GM06990 (cell line): ENCODE measurements around the gene SNX13.

Experiments used
- DNase-seq: peaks from one replicate; pipeline ENCODE4 v3.0.0-alpha.2; 2011; ENCODE audit not compliant: insufficient read length; ENCODE audit errors: extremely low read depth
- H3K27me3 ChIP-seq: replicated peaks from 2 replicates; pipeline ENCODE4 v1.6.0; 2011; ENCODE audit warnings: low read length; ENCODE audit not compliant: control insufficient read depth, insufficient read depth
- H3K36me3 ChIP-seq: 2 replicates; pipeline ENCODE4 v1.5.1; 2011; ENCODE audit warnings: low read length; ENCODE audit not compliant: control insufficient read depth, insufficient read depth
- H3K4me3 ChIP-seq: replicated peaks from 2 replicates; pipeline ENCODE4 v1.5.1; 2011; ENCODE audit warnings: low read depth, mild to moderate bottlenecking, control low read depth, low read length
- TF ChIP-seq, protein P1 (sequence below): IDR thresholded peaks from 2 replicates; pipeline ENCODE4 v1.5.1; 2011; ENCODE audit warnings: low read length, control low read depth, mild to moderate bottlenecking, inconsistent platforms; ENCODE audit not compliant: insufficient read depth, poor library complexity, severe bottlenecking

SNX13 gene

DNA sequence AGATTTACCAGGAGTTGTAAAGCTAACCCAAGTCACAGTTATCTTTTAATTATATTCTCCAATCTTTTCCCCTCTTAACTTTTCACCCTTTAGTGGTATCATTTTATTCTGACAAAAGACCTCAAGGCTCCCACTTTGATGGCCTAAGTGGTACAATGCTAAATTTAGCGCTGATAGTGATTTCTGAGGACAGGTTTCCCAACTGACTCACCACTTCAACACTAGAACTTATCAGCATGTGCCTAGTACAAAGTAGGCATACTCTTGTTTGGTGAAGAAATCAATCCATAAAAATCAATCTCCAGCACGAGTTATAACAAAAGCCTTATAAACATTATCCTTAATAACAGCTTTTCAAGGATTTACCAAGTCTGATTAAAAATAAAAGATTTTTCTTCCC, 7.5 kb downstream of the SNX13 start:
- no peak overlapping the region for H3K4me3 ChIP-seq
- DNase-seq = no peak
- TF ChIP-seq, protein P1, sequence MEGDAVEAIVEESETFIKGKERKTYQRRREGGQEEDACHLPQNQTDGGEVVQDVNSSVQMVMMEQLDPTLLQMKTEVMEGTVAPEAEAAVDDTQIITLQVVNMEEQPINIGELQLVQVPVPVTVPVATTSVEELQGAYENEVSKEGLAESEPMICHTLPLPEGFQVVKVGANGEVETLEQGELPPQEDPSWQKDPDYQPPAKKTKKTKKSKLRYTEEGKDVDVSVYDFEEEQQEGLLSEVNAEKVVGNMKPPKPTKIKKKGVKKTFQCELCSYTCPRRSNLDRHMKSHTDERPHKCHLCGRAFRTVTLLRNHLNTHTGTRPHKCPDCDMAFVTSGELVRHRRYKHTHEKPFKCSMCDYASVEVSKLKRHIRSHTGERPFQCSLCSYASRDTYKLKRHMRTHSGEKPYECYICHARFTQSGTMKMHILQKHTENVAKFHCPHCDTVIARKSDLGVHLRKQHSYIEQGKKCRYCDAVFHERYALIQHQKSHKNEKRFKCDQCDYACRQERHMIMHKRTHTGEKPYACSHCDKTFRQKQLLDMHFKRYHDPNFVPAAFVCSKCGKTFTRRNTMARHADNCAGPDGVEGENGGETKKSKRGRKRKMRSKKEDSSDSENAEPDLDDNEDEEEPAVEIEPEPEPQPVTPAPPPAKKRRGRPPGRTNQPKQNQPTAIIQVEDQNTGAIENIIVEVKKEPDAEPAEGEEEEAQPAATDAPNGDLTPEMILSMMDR = no peak
- H3K27me3 ChIP-seq = no peaks in the 10 kb centered on the region
- H3K36me3 ChIP-seq = no peaks in the 10 kb centered on the region

DNA sequence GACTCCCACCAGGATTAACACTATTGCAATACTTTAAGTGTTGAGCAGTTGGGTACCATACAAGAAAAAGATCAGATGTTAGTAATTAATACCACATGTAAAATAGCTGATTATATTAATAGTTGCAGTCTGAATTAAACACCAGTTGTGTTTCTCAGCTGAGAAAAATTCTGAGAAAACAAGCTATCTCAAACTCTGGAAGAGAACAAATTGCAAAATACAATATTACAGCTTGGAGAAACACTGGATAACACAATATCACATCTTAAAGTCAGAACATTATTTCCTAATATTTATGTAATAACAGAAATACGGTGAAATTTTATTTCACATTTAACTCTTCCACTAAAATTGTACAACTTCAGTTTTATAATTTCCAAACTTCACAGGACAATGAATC, 9.2 kb downstream of the SNX13 start:
- DNase-seq = no peak
- H3K4me3 ChIP-seq = no peak overlapping the region
- TF ChIP-seq, protein P1 = no peak
- H3K27me3 ChIP-seq = no peaks in the 10 kb centered on the region
- no peaks in the 10 kb centered on the region for H3K36me3 ChIP-seq

DNA sequence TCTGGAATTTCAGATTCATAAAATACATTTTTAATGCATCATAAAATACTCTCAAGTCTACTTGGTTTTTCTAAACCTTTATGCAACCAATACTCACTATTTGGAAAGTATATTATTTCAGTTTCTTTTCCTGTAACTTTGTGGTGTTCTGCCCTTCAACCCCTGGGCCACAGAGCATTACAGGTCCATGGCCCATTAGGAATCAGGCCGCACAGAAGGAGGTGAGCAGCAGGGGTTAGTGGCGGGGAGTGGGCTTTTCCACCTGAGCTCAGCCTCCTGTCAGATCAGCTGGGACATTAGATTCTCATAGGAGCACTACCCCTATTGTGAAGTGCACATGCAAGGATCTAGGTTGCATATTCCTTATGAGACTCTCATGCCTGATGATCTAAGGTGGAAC, 9.7 kb downstream of the SNX13 start:
- Histone ChIP-seq H3K27me3 (no peaks in the 10 kb centered on the region), H3K36me3 (no peaks in the 10 kb centered on the region), H3K4me3 (no peak overlapping the region)
- TF ChIP-seq, protein P1 = no peak
- no peak for DNase-seq

DNA sequence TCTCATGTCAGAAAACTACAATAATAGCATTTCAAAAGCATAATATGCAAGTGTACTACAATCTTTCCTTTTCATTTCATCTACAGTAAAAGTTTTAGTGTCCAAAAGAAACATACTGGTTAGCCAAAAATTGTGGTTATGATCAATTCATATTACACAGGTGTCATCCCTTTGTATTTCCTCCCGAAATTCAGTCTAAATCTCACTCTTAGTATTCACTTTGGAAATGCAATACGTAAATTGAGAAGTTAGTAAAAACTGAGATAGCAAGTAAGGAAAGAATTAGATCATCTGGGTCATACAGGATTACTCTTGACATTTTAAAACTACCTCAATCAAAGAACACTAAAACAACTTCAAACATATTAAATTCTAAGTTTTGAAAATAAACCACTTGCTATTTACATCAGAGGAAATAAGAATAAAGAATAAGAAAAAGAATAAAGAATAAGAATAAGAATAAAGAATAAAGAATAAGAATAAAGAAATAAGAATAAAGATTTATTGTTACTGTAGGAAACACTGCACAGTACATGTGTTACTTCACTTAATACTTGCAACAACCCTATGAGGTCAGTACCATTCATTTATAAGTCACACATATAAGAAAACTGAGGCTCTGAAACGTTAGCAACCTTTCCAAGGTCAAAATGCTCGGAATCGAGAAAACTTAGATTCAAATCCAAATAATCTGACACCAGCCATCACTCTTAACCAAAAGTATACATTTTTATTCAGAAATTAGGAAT, 10.5 kb downstream of the SNX13 start:
- no peak for DNase-seq
- Histone ChIP-seq H3K27me3 (no peaks in the 10 kb centered on the region), H3K4me3 (no peak overlapping the region), H3K36me3 (no peaks in the 10 kb centered on the region)
- TF ChIP-seq, protein P1 = no peak

DNA sequence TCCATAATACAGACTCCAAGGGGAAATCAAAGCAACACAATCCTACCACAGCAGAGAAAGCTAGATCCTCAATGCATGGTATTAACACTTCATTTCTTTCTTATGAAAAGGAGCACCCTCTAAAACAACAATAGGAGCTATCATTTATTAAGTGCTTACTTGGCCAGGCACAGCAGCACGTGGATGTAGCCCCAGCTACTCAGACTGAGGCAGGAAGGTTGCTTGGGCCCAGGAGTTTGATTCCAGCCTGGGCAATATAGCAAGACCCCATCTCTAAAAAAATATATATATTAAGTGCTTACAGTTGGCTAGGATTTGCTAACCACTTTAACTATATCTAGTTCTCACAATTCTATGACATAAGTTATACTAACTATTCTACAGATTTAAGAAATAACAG, 12.2 kb downstream of the SNX13 start:
- Histone ChIP-seq H3K4me3 (no peak overlapping the region), H3K27me3 (no peaks in the 10 kb centered on the region), H3K36me3 (no peaks in the 10 kb centered on the region)
- no peak for DNase-seq
- TF ChIP-seq, protein P1 = no peak
